HG03342 (cell line): Measurements from ENCODE around the gene ELAVL3.
"Not testable (repeated sequence)": the region's sequence is repeated elsewhere in the genome, so short reads cannot be mapped to it uniquely, and the experiment has no call there.

ENCODE experiments used
- ATAC-seq: cut with Tn5 transposase; IDR thresholded peaks from one replicate; pipeline ENCODE4 v1.9.1; 2021; ENCODE audit warnings: mild to moderate bottlenecking, moderate library complexity; ENCODE audit not compliant: unreplicated experiment

The ELAVL3 gene

DNA sequence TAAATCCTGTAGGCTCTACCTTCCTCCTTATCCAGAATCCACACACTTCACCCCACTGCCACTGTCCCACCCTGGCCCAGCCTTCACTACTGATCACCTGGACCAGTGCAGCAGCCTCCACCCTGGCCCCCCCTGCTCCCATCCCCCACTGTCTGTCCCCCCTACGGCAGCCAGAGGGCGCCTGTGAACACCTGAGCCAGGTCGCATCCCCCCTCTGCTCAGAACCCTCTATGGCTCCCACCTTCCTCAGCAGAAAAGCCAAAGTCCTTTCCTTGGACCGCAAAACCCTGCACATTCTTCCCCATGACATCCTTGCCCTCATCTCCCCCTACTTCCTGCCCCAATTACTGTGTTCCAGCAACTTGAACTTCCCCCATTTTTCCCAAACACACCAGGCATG, 20.6 kb downstream of the ELAVL3 start:
- ATAC-seq, result no peak

- not testable (repeated sequence) for ATAC-seq
These were observed 21.9 kb downstream of the ELAVL3 start for GRCh38 chr19:11458912-11459311.

DNA sequence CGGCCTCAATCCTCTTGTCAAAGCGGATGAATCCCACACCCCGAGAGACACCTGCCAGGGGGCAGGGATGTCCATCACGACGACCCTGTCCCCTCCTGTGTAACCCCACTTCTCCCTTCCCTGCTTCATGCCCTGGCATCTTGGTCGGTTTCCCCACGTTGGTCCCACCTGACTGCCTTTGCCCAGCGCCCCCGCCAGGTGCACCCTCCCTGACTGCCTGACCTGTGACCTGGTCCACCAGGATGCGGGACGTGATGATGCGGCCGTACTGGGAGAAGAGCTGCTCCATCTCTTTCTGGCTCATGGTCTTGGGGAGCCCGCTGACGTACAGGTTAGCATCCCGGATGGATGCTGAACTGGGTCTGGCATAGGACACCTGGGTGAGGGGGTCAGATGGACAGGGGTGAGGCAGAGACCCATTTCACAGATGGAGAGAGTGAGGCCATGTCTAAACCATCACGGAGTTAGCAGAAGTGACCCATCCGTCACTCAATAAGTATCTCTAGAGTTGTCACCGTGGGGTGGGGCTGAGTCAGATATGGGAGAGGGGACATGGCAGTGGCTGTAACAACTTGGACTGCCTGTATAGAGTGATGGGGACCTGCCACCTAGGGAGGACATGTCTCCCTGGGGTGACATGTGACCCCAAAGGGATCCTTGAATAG, 22.5 kb downstream of the ELAVL3 start:
- ATAC-seq, result no peak

GRCh38 chr19:11457831-11458230, 23.0 kb downstream of the ELAVL3 start:
- ATAC-seq, result no peak

DNA sequence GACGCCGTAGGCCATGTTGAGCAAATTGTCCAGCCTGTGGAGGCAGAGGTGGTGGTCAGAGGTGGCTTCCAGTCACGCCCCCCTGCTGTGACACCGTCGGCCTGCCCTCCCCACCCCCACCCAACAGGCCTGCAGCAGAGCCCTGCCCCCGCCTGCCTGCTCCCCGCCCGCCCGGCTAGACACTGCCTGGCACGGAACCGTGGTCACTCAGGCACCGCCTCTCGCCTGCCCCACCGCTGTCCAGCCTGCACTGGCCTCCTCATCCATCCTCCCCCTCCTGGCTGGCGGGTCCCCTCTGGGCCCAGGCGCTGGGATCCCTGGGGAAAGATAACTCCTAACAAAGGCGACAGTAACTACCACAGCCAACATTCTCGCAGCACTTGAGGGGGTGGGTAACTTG, 23.7 kb downstream of the ELAVL3 start:
- ATAC-seq, result no peak

DNA sequence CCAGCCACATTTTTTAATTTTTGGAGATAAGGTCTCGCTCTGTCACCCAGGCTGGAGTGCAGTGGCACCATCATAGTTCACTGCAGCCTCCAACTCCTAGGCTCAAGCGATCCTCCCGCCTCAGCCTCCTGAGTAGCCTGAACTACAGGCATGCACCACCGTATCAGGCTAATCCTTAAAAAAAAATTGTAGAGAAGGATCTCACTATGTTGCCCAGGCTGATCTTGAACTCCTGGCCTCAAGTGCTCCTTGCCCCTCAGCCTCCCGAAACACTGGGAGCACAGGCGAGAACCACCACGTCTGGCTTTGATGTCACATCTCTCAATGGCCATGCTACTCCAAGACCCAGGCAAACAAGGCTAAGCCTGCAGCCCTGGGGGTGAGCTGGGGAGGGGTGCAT, 24.2 kb downstream of the ELAVL3 start:
- ATAC-seq, result no peak

DNA sequence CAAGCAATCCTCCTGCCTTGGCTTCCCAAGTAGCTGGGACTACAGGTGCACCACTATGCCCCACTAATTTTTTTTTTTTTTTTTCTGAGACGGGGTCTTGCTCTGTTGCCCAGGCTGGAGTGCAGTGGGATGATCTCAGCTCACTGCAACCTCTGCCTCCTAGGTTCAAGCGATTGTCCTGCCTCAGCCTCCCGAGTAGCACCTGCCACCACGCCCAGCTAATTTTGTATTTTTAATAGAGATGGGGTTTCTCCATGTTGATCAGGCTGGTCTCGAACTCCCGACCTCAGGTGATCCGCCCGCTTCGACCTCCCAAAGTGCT, 25.7 kb downstream of the ELAVL3 start:
- ATAC-seq, result not testable (repeated sequence)

DNA sequence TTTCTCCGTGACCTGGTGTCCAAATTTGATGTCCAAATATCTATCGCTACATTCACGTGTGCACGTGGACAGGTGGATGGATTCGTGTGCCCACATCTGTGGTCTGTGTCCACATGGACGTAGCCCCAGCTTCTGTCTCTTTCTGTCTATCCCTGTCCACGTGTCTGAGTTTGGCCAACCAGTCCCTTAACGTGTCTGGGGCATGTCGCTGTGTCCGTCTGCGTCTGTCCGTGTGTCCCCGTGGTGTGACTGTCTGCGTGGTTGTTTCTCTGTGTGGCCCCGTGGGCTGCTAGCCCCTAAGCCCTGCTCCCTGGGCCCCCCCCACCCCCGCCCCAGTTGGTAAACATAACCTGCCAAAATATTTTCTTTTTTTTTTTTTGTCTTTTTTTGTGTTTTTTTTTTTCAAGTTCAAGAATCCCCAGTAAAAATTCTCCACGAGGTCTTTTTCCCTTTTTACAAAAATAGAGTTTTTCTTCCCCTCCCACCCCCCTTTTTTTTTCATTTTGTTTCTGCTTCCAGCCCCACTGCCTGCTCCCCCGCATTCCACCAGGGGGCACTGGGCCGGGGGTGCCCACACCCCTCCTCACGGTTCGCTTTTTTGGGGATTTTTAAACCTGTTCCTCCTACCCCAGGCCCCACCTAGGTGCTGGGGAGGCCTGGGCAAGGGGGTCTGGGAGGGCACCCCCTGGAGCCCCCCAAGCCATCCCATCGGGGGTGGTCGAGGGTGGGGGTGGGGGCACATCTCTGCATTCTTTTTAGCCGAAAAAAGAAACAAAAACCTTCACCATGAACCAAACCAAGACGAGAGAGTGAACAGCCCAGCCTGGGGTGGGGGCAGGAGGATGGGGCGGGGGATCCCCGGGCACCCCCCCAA, 27.1 kb downstream of the ELAVL3 start:
- no peak for ATAC-seq

GRCh38 chr19:11452620-11453310, 28.1 kb downstream of the ELAVL3 start:
- ATAC-seq, result no peak

DNA sequence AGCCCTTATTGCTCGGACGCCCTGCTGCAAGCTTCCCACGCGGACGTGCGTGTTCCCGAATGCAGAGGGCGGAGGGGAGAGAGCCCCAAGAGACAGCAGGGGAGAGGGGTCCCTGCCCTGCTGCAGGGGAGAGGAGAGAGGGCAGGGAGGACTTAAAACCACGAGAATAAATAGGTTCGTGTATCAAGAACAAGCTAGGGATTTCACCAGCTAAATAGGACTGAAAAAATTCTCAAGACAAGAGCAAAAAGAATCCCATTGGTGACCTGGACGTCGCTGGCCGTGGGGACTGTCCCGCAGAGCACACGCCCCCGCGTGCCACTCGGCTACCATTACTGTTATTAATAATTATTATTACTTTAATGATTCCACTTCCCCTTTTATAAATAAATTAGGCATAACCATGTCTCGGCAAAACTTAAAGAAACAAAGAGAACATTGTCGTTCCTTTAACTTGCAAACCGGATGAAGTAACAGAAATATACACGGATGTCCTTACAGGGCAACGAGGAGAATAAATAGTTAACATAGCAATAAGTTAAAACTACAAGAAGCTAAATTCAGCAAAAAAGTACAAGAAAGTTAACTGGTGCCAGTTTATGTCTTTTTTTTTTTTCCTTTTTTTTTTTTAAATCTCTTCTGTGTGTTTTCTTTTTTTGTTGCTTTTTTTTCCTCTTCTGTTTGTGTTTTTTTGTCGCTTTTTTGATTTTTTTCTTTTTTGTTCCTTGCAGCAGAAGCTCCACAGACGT, 28.8 kb downstream of the ELAVL3 start:
- ATAC-seq, result no peak

GRCh38 chr19:11451327-11451870, 29.4 kb downstream of the ELAVL3 start:
- ATAC-seq, result no peak

DNA sequence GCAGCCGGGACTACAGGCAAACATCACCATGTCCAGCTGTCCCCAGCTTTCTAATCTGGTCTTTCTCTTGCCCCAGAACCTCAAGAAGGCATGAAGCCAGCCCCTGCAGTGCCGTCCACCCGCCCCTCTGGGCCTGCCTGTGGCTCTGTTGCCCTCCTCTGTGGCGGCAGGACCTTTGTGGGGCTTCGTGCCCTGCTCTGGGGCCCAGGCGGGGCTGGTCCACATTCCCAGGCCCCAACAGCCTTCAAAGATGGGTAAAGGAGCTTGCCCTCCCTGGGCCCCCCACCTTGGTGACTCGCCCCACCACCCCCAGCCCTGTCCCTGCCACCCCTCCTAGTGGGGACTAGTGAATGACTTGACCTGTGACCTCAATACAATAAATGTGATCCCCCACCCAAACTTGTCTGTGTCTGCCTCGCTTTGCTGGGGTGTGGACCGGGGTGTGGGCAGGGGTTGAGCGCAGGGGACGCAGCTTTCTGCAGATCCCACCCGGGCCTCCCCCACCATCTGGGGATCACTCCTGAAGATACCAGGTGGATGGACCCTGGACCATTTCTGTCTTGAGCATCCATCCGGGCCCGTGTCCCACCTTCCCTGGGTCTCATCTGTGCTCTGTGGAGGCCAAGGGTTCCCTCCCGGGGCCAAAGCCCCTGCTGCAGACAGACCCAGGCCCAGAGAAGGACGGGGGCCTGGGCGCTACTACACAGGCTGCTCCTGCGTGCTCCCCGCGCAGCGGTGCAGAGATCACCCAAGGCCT, 30.1 kb downstream of the ELAVL3 start:
- ATAC-seq, result no peak

GRCh38 chr19:11448923-11449554, 31.8 kb downstream of the ELAVL3 start:
- no peak for ATAC-seq

DNA sequence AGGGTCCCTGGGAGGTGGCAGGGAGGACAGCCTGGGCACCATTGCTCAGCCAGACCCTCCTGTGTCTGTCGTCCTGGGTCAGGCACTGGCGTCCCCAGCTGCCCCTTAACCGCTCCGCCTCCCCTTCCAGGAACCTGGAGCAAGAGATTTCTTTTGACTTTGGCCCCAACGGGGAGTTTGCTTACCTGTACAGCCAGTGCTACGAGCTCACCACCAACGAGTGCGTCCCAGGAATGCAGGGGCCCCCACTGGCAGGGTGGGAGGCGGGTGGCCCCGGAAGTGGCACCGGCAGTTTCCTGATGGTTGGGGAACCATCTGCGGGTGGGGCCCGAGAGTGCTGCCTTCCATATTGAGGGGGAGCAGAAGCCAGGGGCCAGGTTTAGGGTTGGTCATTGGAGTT, 32.4 kb downstream of the ELAVL3 start:
- ATAC-seq, result no peak

- ATAC-seq, result no peak
These were observed 33.2 kb downstream of the ELAVL3 start for GRCh38 chr19:11447347-11448262.

GRCh38 chr19:11446652-11447301, 34.1 kb downstream of the ELAVL3 start:
- no peak for ATAC-seq

DNA sequence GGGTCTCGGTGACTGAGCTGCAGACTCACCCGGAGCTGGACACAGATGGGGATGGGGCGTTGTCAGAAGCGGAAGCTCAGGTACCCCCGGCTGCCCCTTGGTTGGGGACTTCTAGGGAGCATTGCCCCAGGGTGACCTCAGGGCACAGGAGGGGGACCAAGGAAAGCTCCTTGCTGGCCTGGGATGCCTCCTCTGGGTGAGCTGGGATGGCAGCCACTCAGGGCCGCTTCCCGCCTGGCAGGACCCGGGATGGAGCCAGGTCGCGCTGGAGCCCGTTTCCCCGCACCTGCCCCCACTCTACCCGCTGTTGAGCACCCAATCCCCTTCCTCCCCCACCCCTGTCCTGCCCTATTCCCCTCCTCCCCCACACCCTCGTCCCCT, 34.6 kb downstream of the ELAVL3 start:
- ATAC-seq, result no peak

DNA sequence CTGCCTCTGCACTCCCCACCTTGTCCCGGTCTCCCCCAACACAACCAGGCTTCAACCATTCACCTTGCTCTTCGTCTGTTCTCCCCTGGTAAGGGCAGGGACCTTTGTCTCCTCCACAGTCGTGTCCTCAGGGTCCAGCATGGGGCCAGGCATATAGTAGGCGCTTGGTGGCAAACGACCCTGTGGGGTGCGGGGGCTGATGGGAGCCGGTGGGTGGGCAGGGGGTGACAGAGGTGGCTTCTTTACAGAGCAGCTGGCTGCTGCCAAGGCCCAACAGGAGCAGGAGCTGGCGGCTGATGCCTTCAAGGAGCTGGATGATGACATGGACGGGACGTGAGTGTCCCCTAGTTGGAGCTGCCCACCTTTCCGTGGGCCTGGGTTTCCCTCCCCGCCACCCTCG, 35.7 kb downstream of the ELAVL3 start:
- no peak for ATAC-seq
